CD4-positive, alpha-beta memory T cell (primary cell): ENCODE results near the gene GPR132. TPM values are rescaled to one million over a fixed set of nuclear protein-coding genes. Genes with fewer than 3 reads are reported as not detected.
A peak's percentile ranks its signal among the peaks of the same experiment; 100 is the strongest.
"Not testable (repeated sequence)": the region's sequence is repeated elsewhere in the genome, so short reads cannot be mapped to it uniquely, and the experiment has no call there.

Experiments used
- CTCF ChIA-PET: fragments of 350-600 bp; sonication (Branson Sonifier 250); formaldehyde crosslinking; loops from one replicate; lab custom pipeline; 2021; ENCODE audit warnings: inconsistent platforms; ENCODE audit not compliant: partially characterized antibody; lab: Charles Lee
- POLR2A ChIA-PET: fragments of 350-600 bp; sonication (Branson Sonifier 250); formaldehyde crosslinking; loops from one replicate; lab custom pipeline; 2021; ENCODE audit not compliant: partially characterized antibody; lab: Charles Lee
- DNase-seq, 5 donors: peaks; one replicate each; pipeline versions ENCODE4 v3.0.0 to v3.0.0-alpha.2; 2020 to 2022; ENCODE audit warnings: mixed read lengths in 1 of 5
- H3K27ac ChIP-seq: one replicate; pipeline ENCODE4 v1.7.0; 2013; ENCODE audit warnings: low read depth, low read length
- H3K27me3 ChIP-seq: 2 replicates; pipeline ENCODE4 v1.7.0; 2013; ENCODE audit warnings: mild to moderate bottlenecking, low read length, moderate library complexity; ENCODE audit not compliant: insufficient read depth
- H3K36me3 ChIP-seq: 2 replicates; pipeline ENCODE4 v1.7.0; 2013; ENCODE audit warnings: mild to moderate bottlenecking, low read length, moderate library complexity; ENCODE audit not compliant: insufficient read depth
- H3K4me1 ChIP-seq: 2 replicates; pipeline ENCODE4 v1.7.0; 2013; ENCODE audit warnings: mild to moderate bottlenecking, low read length, moderate library complexity; ENCODE audit not compliant: insufficient read depth
- H3K4me3 ChIP-seq, 2 donors: one replicate each; pipeline ENCODE4 v1.7.0; 2013; ENCODE audit warnings: low read length in 2 of 2, mild to moderate bottlenecking in 1 of 2
- H3K9me3 ChIP-seq, 2 donors: one replicate each; pipeline ENCODE4 v1.7.0; 2013; ENCODE audit warnings: low read length in 2 of 2, control low read depth in 1 of 2; ENCODE audit not compliant: control insufficient read depth in 1 of 2
- H3K27ac Mint-ChIP-seq, 7 donors: one replicate each; pipeline ENCODE4 v1.8.0; 2020 to 2021; ENCODE audit warnings: mixed read lengths in 7 of 7, mild to moderate bottlenecking in 6 of 7, inconsistent platforms in 3 of 7, moderate library complexity in 3 of 7
- H3K27me3 Mint-ChIP-seq, 2 donors: one replicate each; pipeline ENCODE4 v1.8.0; 2020 to 2021; ENCODE audit warnings: mixed read lengths in 2 of 2
- H3K36me3 Mint-ChIP-seq, 2 donors: one replicate each; pipeline ENCODE4 v1.8.0; 2020 to 2021; ENCODE audit warnings: mixed read lengths in 2 of 2, inconsistent platforms in 1 of 2, mild to moderate bottlenecking in 1 of 2
- H3K4me1 Mint-ChIP-seq, 4 donors: one replicate each; pipeline ENCODE4 v1.8.0; 2020 to 2021; ENCODE audit warnings: mixed read lengths in 4 of 4, mild to moderate bottlenecking in 1 of 4
- H3K4me3 Mint-ChIP-seq, 8 donors: one replicate each; pipeline ENCODE4 v1.8.0; 2020 to 2021; ENCODE audit warnings: mixed read lengths in 8 of 8, mild to moderate bottlenecking in 7 of 8, moderate library complexity in 6 of 8, inconsistent platforms in 3 of 8
- H3K9me3 Mint-ChIP-seq, 8 donors: one replicate each; pipeline ENCODE4 v1.8.0; 2020 to 2021; ENCODE audit warnings: mixed read lengths in 8 of 8, mild to moderate bottlenecking in 5 of 8, inconsistent platforms in 3 of 8, moderate library complexity in 1 of 8
- intact Hi-C: fragments of 100-400 bp; cut with micrococcal nuclease; formaldehyde crosslinking; loops from one replicate; pipeline ENCODE4 v1.15.1; 2023
- polyA plus RNA-seq, 2 donors: library from polyadenylated mRNA; unstranded; fragments of 300-500 nt; fragmentation: Illumina TruSeq; gene quantifications; one replicate each; pipeline ENCODE4 v1.2.3, GENCODE V29; 2021
- total RNA-seq, 2 experiments: library from RNA; stranded (reverse); gene quantifications; one replicate each; pipeline ENCODE4 v1.2.3, GENCODE V29; 2021

Gene GPR132
- total and polyA plus RNA-seq, 4 experiments from 2014 or later, result 4.9 to 49.2 (median 43.7) TPM

DNA sequence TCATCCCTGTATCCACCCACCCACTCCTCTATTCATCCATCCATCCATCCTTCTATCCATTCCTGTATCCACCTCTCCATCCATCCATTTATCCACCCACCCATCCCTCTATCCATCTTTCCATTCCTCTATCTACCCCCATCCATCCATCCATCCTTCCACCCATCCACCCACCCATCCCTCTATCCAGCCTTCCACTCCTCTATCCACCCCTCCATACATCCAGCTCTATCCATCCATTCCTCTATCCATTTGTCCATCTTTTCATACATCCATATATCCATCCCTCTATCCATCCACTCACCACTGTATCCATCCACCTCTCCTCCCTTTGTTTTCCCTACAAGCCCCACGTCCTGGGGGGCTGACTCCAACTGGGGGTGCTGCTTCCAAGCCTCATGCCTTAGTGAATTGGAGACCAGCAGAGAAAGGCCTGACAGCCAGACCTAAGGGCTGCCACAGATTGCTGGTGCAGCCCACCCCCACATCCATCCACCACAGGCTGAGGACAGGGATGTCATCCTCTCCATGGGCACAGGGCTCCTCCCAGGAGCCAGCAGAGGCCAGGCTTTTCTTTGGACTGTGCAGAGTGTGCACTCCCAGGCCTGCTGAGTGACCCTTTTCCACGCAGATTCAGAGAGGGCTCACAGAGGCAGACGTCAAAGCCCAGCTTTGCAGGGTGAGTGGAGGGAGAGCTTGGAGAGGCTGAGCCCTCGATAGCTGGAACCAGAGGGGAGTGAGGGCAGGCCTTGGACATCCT lies 18.9 kb upstream of the GPR132 start:
- CTCF ChIA-PET, result interaction anchor here (3.4 to 9.2 kb wide), 2 partner anchors 22 to 38 kb away, joined by 27 to 163 read pairs; partner anchors contain the start of gene GPR132
- H3K27ac Mint-ChIP-seq, result peak overlapping the region in 3 of 7 donors; percentile 37 to 70 (median 46)
- H3K4me3 Mint-ChIP-seq, result no peak overlapping the region

GRCh38 chr14:105082703-105083102 lies 17.5 kb upstream of the GPR132 start:
- H3K27me3 Mint-ChIP-seq, result no peaks in the 10 kb centered on the region
- no peak overlapping the region for H3K4me3 Mint-ChIP-seq
- no peak overlapping the region for H3K27ac Mint-ChIP-seq
- Histone ChIP-seq H3K27ac (no peak overlapping the region), H3K27me3 (no peaks in the 10 kb centered on the region), H3K36me3 (no peaks in the 10 kb centered on the region), H3K9me3 (no peaks in the 10 kb centered on the region), H3K4me1 (peaks cover 12% of the 10 kb centered on the region), H3K4me3 (no peak overlapping the region)
- peaks cover 7 to 24% (median 13%) of the 10 kb centered on the region in 4 donors for H3K4me1 Mint-ChIP-seq
- H3K9me3 Mint-ChIP-seq, result peaks cover 0 to 3% (median 0%) of the 10 kb centered on the region in 8 donors
- no peaks in the 10 kb centered on the region for H3K36me3 Mint-ChIP-seq
- intact Hi-C loops, result no loop called here
- no peak for DNase-seq
- CTCF ChIA-PET, result no interaction called here
- POLR2A ChIA-PET, result interaction anchor here (1.6 to 1.9 kb wide), 2 partner anchors 16 to 22 kb away, joined by 5 to 6 read pairs; no protein-coding TSS in a partner anchor

More for the DNA sequence above, 18.9 kb upstream of the GPR132 start:
- Mint-ChIP-seq H3K4me1 (peaks cover 9 to 23% (median 13%) of the 10 kb centered on the region in 4 donors), H3K36me3 (no peaks in the 10 kb centered on the region), H3K27me3 (peaks cover 0 to 1% of the 10 kb centered on the region in 2 donors), H3K9me3 (peaks cover 0 to 3% (median 0%) of the 10 kb centered on the region in 8 donors)
- H3K36me3 ChIP-seq, result no peaks in the 10 kb centered on the region
- no peak for DNase-seq
- H3K9me3 ChIP-seq, result no peaks in the 10 kb centered on the region
- POLR2A ChIA-PET, result interaction anchor here (1.1 to 12.6 kb wide), 3 partner anchors 10 to 99 kb away, joined by 3 to 230 read pairs (median 39); partner anchors contain the start of genes CLBA1 and GPR132
- intact Hi-C loops, result no loop called here
- peaks cover 13% of the 10 kb centered on the region for H3K4me1 ChIP-seq
- no peaks in the 10 kb centered on the region for H3K27me3 ChIP-seq
- no peak overlapping the region for H3K27ac ChIP-seq
- no peak overlapping the region for H3K4me3 ChIP-seq

GRCh38 chr14:105081473-105081872 lies 16.2 kb upstream of the GPR132 start:
- H3K36me3 Mint-ChIP-seq, H3K4me3 ChIP-seq, intact Hi-C loops, H3K4me3 Mint-ChIP-seq, DNase-seq, H3K36me3 ChIP-seq, H3K9me3 ChIP-seq, H3K27ac ChIP-seq, H3K27me3 Mint-ChIP-seq, H3K27me3 ChIP-seq, H3K9me3 Mint-ChIP-seq: not testable (repeated sequence)
- ChIA-PET POLR2A (interaction anchor here (1.1 to 1.9 kb wide), 3 partner anchors 15 to 21 kb away, joined by 5 to 6 read pairs (median 5); partner anchors contain the start of gene GPR132), CTCF (interaction anchor here (1.2 kb wide), 1 partner anchor 21 kb away, joined by 3 read pairs; no protein-coding TSS in a partner anchor)
- peaks cover 16 to 28% (median 21%) of the 10 kb centered on the region in 4 donors for H3K4me1 Mint-ChIP-seq
- H3K27ac Mint-ChIP-seq, result peak overlapping the region in 1 of 7 donors; percentile 19
- H3K4me1 ChIP-seq, result peaks cover 17% of the 10 kb centered on the region

DNA sequence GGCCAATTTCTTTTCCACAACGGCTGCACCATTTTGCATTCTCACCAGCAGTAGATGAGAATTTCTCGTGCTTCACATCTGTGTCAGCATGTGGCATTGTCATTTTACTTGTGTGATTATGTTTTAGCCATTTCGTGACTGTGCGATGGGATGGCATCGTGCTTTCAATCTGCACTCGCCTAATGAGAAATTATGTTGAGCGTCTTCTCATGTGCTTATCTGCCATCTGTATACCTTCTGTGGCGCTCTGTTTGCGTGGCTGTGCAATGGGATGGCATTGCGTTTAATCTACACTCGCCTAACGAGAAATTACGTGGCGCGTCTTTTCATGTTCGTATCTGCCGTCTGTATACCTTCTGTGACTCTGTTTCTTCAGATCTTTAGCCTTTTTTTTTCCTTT lies 14.9 kb upstream of the GPR132 start:
- no peaks in the 10 kb centered on the region for H3K36me3 Mint-ChIP-seq
- Histone ChIP-seq H3K4me1 (peaks cover 25% of the 10 kb centered on the region), H3K4me3 (no peak overlapping the region), H3K36me3 (no peaks in the 10 kb centered on the region), H3K27ac (no peak overlapping the region), H3K9me3 (no peaks in the 10 kb centered on the region), H3K27me3 (no peaks in the 10 kb centered on the region)
- intact Hi-C loops, result no loop called here
- no peak overlapping the region for H3K4me3 Mint-ChIP-seq
- H3K4me1 Mint-ChIP-seq, result peaks cover 16 to 35% (median 20%) of the 10 kb centered on the region in 4 donors
- no peaks in the 10 kb centered on the region for H3K27me3 Mint-ChIP-seq
- peaks cover 0 to 3% (median 0%) of the 10 kb centered on the region in 8 donors for H3K9me3 Mint-ChIP-seq
- ChIA-PET CTCF (interaction anchor here (0.9 to 1.1 kb wide), 2 partner anchors 8 to 9 kb away, joined by 3 read pairs; no protein-coding TSS in a partner anchor), POLR2A (no interaction called here)
- H3K27ac Mint-ChIP-seq, result peak overlapping the region in 1 of 7 donors; percentile 4
- no peak for DNase-seq

GRCh38 chr14:105078294-105078693 lies 13.1 kb upstream of the GPR132 start:
- intact Hi-C loops, result no loop called here
- H3K9me3 ChIP-seq, result no peaks in the 10 kb centered on the region
- no peaks in the 10 kb centered on the region for H3K36me3 ChIP-seq
- POLR2A ChIA-PET, result interaction anchor here (1.2 to 8.6 kb wide), 3 partner anchors 8 to 17 kb away, joined by 7 to 44 read pairs (median 39); partner anchors contain the start of gene GPR132
- Mint-ChIP-seq H3K4me1 (peaks cover 16 to 35% (median 18%) of the 10 kb centered on the region in 4 donors), H3K27ac (no peak overlapping the region), H3K36me3 (no peaks in the 10 kb centered on the region), H3K4me3 (no peak overlapping the region), H3K27me3 (no peaks in the 10 kb centered on the region), H3K9me3 (peaks cover 0 to 3% (median 0%) of the 10 kb centered on the region in 8 donors)
- H3K4me1 ChIP-seq, result peaks cover 25% of the 10 kb centered on the region
- no peak for DNase-seq
- H3K27me3 ChIP-seq, result no peaks in the 10 kb centered on the region
- no peak overlapping the region for H3K4me3 ChIP-seq
- CTCF ChIA-PET, result interaction anchor here (1.1 kb wide), 1 partner anchor 8 kb away, joined by 4 read pairs; no protein-coding TSS in a partner anchor
- no peak overlapping the region for H3K27ac ChIP-seq

- Histone ChIP-seq H3K27ac (no peak overlapping the region), H3K9me3 (no peaks in the 10 kb centered on the region), H3K27me3 (no peaks in the 10 kb centered on the region), H3K36me3 (no peaks in the 10 kb centered on the region), H3K4me1 (peaks cover 25% of the 10 kb centered on the region), H3K4me3 (no peak overlapping the region)
- H3K4me1 Mint-ChIP-seq, result peaks cover 16 to 35% (median 18%) of the 10 kb centered on the region in 4 donors
- CTCF ChIA-PET, result interaction anchor here (1.1 kb wide), 1 partner anchor 9 kb away, joined by 4 read pairs; no protein-coding TSS in a partner anchor
- no peak for DNase-seq
- intact Hi-C loops, result no loop called here
- H3K9me3 Mint-ChIP-seq, result peaks cover 0 to 3% (median 0%) of the 10 kb centered on the region in 8 donors
- POLR2A ChIA-PET, result interaction anchor here (1.2 to 8.6 kb wide), 4 partner anchors 9 to 17 kb away, joined by 5 to 44 read pairs (median 23); partner anchors contain the start of gene GPR132
- no peaks in the 10 kb centered on the region for H3K27me3 Mint-ChIP-seq
- peak overlapping the region in 4 of 8 donors; percentile 55 to 74 (median 63) for H3K4me3 Mint-ChIP-seq
- no peaks in the 10 kb centered on the region for H3K36me3 Mint-ChIP-seq
- H3K27ac Mint-ChIP-seq, result peak overlapping the region in 3 of 7 donors; percentile 48 to 82 (median 76)
These were observed 12.4 kb upstream of the GPR132 start for GRCh38 chr14:105077649-105077995.
